Lower lobe of right lung (tissue), 2 donors: ENCODE measurements around the gene ABTB2. TPM values are rescaled to one million over a fixed set of nuclear protein-coding genes. Genes with fewer than 3 reads are reported as not detected.
"Not testable (repeated sequence)": the region's sequence is repeated elsewhere in the genome, so short reads cannot be mapped to it uniquely, and the experiment has no call there.

Experiments
- ATAC-seq, 2 donors: fragments of 200-7000 bp; cut with Tn5 transposase; one replicate each; pipeline ENCODE4 v1.9.1; 2020 to 2022; ENCODE audit warnings: mild to moderate bottlenecking in 2 of 2, moderate library complexity in 2 of 2
- DNase-seq: peaks from one replicate; pipeline ENCODE4 v3.0.0-alpha.2; 2020
- H3K27ac ChIP-seq: fragments of 200-600 bp; one replicate; pipeline ENCODE4 v1.8.0; 2022
- H3K27me3 ChIP-seq: fragments of 200-600 bp; one replicate; pipeline ENCODE4 v1.8.0; 2022; ENCODE audit warnings: low read depth
- H3K36me3 ChIP-seq: fragments of 200-600 bp; one replicate; pipeline ENCODE4 v1.8.0; 2022; ENCODE audit warnings: mild to moderate bottlenecking
- H3K4me1 ChIP-seq: fragments of 200-600 bp; one replicate; pipeline ENCODE4 v1.8.0; 2022
- H3K4me3 ChIP-seq: fragments of 200-600 bp; one replicate; pipeline ENCODE4 v1.8.0; 2022; ENCODE audit warnings: mild to moderate bottlenecking
- H3K9me3 ChIP-seq: fragments of 200-600 bp; one replicate; pipeline ENCODE4 v1.8.0; 2022
- CTCF ChIP-seq: fragments of 200-600 bp; IDR thresholded peaks from one replicate; pipeline ENCODE4 v1.8.0; 2022; ENCODE audit warnings: antibody characterized with exemption, mild to moderate bottlenecking
- intact Hi-C: fragments of 100-400 bp; cut with DNase I; formaldehyde crosslinking; loops from one replicate; pipeline ENCODE4 v1.11.0; 2022
- total RNA-seq: library from RNA; stranded (reverse); fragmentation: NEBNext Ultra II Directional; extraction: Animal tissue kit (Norgen Biotek cat#: 25700); gene quantifications from one replicate; pipeline ENCODE4 v1.2.1, GENCODE V29; 2021
- donor health status: DM: no; HTN: yes; CAD: no; lungs with severe emphysema.

Gene ABTB2
- total RNA-seq, 1 donor from 2014 or later = 2.7 TPM

GRCh38 chr11:34219941-34220370 is 137.9 kb downstream of the ABTB2 start:
- ATAC-seq (peak; percentile 51 to 66), DNase-seq (no peak)
- Histone ChIP-seq H3K4me1 (no peaks in the 10 kb centered on the region), H3K27ac (no peak overlapping the region), H3K27me3 (no peaks in the 10 kb centered on the region), H3K36me3 (no peaks in the 10 kb centered on the region), H3K9me3 (no peaks in the 10 kb centered on the region), H3K4me3 (no peak overlapping the region)
- intact Hi-C loops = no loop called here
- no peak for TF ChIP-seq CTCF

GRCh38 chr11:34219279-34219678 is 138.5 kb downstream of the ABTB2 start:
- Histone ChIP-seq H3K36me3 (no peaks in the 10 kb centered on the region), H3K9me3 (no peaks in the 10 kb centered on the region), H3K27ac (no peak overlapping the region), H3K27me3 (no peaks in the 10 kb centered on the region), H3K4me1 (no peaks in the 10 kb centered on the region), H3K4me3 (no peak overlapping the region)
- no peak for TF ChIP-seq CTCF
- ATAC-seq (no peak), DNase-seq (no peak)
- intact Hi-C loops = no loop called here

- H3K27ac ChIP-seq, DNase-seq, ATAC-seq, H3K27me3 ChIP-seq, H3K4me1 ChIP-seq, intact Hi-C loops, H3K4me3 ChIP-seq, H3K9me3 ChIP-seq, H3K36me3 ChIP-seq: not testable (repeated sequence)
Measured at GRCh38 chr11:34218756-34219155, 139.1 kb downstream of the ABTB2 start.

- intact Hi-C loops = no loop called here
- H3K36me3 ChIP-seq = no peaks in the 10 kb centered on the region
- no peak for ATAC-seq
- no peak overlapping the region for H3K27ac ChIP-seq
- no peaks in the 10 kb centered on the region for H3K4me1 ChIP-seq
- no peak for TF ChIP-seq CTCF
- no peak for DNase-seq
- H3K4me3 ChIP-seq = no peak overlapping the region
- H3K27me3 ChIP-seq = no peaks in the 10 kb centered on the region
- H3K9me3 ChIP-seq = no peaks in the 10 kb centered on the region
Measured at GRCh38 chr11:34218067-34218466, 139.7 kb downstream of the ABTB2 start.

- Histone ChIP-seq H3K27ac (no peak overlapping the region), H3K27me3 (no peaks in the 10 kb centered on the region), H3K4me3 (no peak overlapping the region), H3K4me1 (no peaks in the 10 kb centered on the region), H3K36me3 (no peaks in the 10 kb centered on the region), H3K9me3 (no peaks in the 10 kb centered on the region)
- intact Hi-C loops = no loop called here
- TF ChIP-seq CTCF = no peak
- DNase-seq (no peak), ATAC-seq (no peak)
Measured at GRCh38 chr11:34216706-34217105, 141.1 kb downstream of the ABTB2 start.

- Histone ChIP-seq H3K27ac (no peak overlapping the region), H3K4me1 (no peaks in the 10 kb centered on the region), H3K36me3 (no peaks in the 10 kb centered on the region), H3K27me3 (no peaks in the 10 kb centered on the region), H3K4me3 (no peak overlapping the region), H3K9me3 (no peaks in the 10 kb centered on the region)
- intact Hi-C loops = no loop called here
- DNase-seq = no peak
- no peak for TF ChIP-seq CTCF
- ATAC-seq = no peak
Measured at GRCh38 chr11:34215806-34216453, 141.9 kb downstream of the ABTB2 start.
